H9 (cell line): ENCODE data around the gene ZNF70. TPM values are rescaled to one million over a fixed set of nuclear protein-coding genes. Genes with fewer than 3 reads are reported as not detected.

ENCODE experiments used
- DNase-seq: peaks from one replicate; pipeline ENCODE4 v3.0.0-alpha.2; 2017
- H2AFZ ChIP-seq: one replicate; pipeline ENCODE4 v1.6.1; 2013; ENCODE audit warnings: mild to moderate bottlenecking, low read length, control low read depth, moderate library complexity
- H2AK5ac ChIP-seq: 2 replicates; pipeline ENCODE4 v1.6.1; 2013; ENCODE audit warnings: low read length, control low read depth, mixed read lengths; ENCODE audit not compliant: insufficient read length
- H2BK120ac ChIP-seq: one replicate; pipeline ENCODE4 v1.6.1; 2013; ENCODE audit warnings: low read depth, mild to moderate bottlenecking, low read length, control low read depth, inconsistent platforms; ENCODE audit not compliant: poor library complexity, severe bottlenecking
- H2BK12ac ChIP-seq: 2 replicates; pipeline ENCODE4 v1.6.1; 2013; ENCODE audit warnings: low read length, control low read depth, mixed read lengths, low read depth; ENCODE audit not compliant: insufficient read length
- H2BK15ac ChIP-seq: 2 replicates; pipeline ENCODE4 v1.6.1; 2013; ENCODE audit warnings: low read depth, low read length, control low read depth
- H2BK20ac ChIP-seq: one replicate; pipeline ENCODE4 v1.6.1; 2013; ENCODE audit warnings: low read depth, mild to moderate bottlenecking, low read length, control low read depth, inconsistent platforms; ENCODE audit not compliant: poor library complexity, severe bottlenecking
- H2BK5ac ChIP-seq: 2 replicates; pipeline ENCODE4 v1.6.1; 2013; ENCODE audit warnings: low read length, control low read depth, mixed read lengths; ENCODE audit not compliant: insufficient read length
- H3K14ac ChIP-seq: 2 replicates; pipeline ENCODE4 v1.6.1; 2013; ENCODE audit warnings: low read length, control low read depth; ENCODE audit not compliant: insufficient read depth
- H3K18ac ChIP-seq: 2 replicates; pipeline ENCODE4 v1.6.1; 2013; ENCODE audit warnings: low read depth, mild to moderate bottlenecking, mixed read lengths, low read length, control low read depth; ENCODE audit not compliant: insufficient read length
- H3K23ac ChIP-seq: 2 replicates; pipeline ENCODE4 v1.6.1; 2013; ENCODE audit warnings: low read length, control low read depth, mixed read lengths, low read depth; ENCODE audit not compliant: insufficient read length
- H3K23me2 ChIP-seq: 2 replicates; pipeline ENCODE4 v1.6.1; 2013; ENCODE audit warnings: low read depth, mild to moderate bottlenecking, mixed read lengths, low read length, control low read depth; ENCODE audit not compliant: insufficient read length, poor library complexity, severe bottlenecking
- H3K27ac ChIP-seq: 2 replicates; pipeline ENCODE4 v1.5.1; 2013; ENCODE audit warnings: low read length, control low read depth, mixed read lengths, low read depth; ENCODE audit not compliant: insufficient read length
- H3K27me3 ChIP-seq: 2 replicates; pipeline ENCODE4 v1.6.1; 2013; ENCODE audit warnings: low read length, control low read depth, inconsistent platforms; ENCODE audit not compliant: insufficient read depth
- H3K4ac ChIP-seq: 2 replicates; pipeline ENCODE4 v1.6.1; 2013; ENCODE audit warnings: low read depth, mild to moderate bottlenecking, control low read depth, inconsistent platforms, low read length, moderate library complexity
- H3K4me1 ChIP-seq: 2 replicates; pipeline ENCODE4 v1.6.1; 2013; ENCODE audit warnings: low read length, control low read depth, inconsistent platforms; ENCODE audit not compliant: insufficient read depth
- H3K4me2 ChIP-seq: 2 replicates; pipeline ENCODE4 v1.6.1; 2013; ENCODE audit warnings: low read length, control low read depth, mixed read lengths; ENCODE audit not compliant: insufficient read length, insufficient read depth
- H3K56ac ChIP-seq: 2 replicates; pipeline ENCODE4 v1.6.1; 2013; ENCODE audit warnings: low read depth, mild to moderate bottlenecking, mixed read lengths, low read length, control low read depth; ENCODE audit not compliant: insufficient read length
- H3K79me1 ChIP-seq: 2 replicates; pipeline ENCODE4 v1.6.1; 2013; ENCODE audit warnings: low read depth, mild to moderate bottlenecking, moderate library complexity, low read length, control low read depth, inconsistent platforms; ENCODE audit not compliant: insufficient read depth, poor library complexity, severe bottlenecking
- H3K79me2 ChIP-seq: 2 replicates; pipeline ENCODE4 v1.6.1; 2013; ENCODE audit warnings: low read length, control low read depth, inconsistent platforms; ENCODE audit not compliant: insufficient read depth
- H3K9ac ChIP-seq: 2 replicates; pipeline ENCODE4 v1.6.1; 2013; ENCODE audit warnings: low read length, control low read depth, mixed read lengths; ENCODE audit not compliant: insufficient read length; ENCODE audit errors: extremely low read depth
- H3K9me3 ChIP-seq: one replicate; pipeline ENCODE4 v1.6.1; 2013; ENCODE audit warnings: low read depth, low read length, inconsistent platforms; ENCODE audit not compliant: control insufficient read depth
- H3T11ph ChIP-seq: one replicate; pipeline ENCODE4 v1.6.1; 2013; ENCODE audit warnings: mild to moderate bottlenecking, low read length, control low read depth, inconsistent platforms
- H4K20me1 ChIP-seq: one replicate; pipeline ENCODE4 v1.6.1; 2013; ENCODE audit not compliant: control insufficient read depth, insufficient read length, insufficient read depth
- H4K5ac ChIP-seq: 2 replicates; pipeline ENCODE4 v1.6.1; 2013; ENCODE audit warnings: low read depth, mild to moderate bottlenecking, mixed read lengths, low read length, control low read depth; ENCODE audit not compliant: insufficient read length
- H4K8ac ChIP-seq: replicated peaks from 2 replicates; pipeline ENCODE4 v1.6.1; 2013; ENCODE audit warnings: low read length, control low read depth, mixed read lengths, low read depth; ENCODE audit not compliant: insufficient read length
- H4K91ac ChIP-seq: 2 replicates; pipeline ENCODE4 v1.6.1; 2013; ENCODE audit warnings: low read depth, mild to moderate bottlenecking, moderate library complexity, mixed read lengths, low read length, control low read depth; ENCODE audit not compliant: insufficient read length
- H3K27ac Mint-ChIP-seq, 3 experiments: 2 replicates in 2 of 3; 3 replicates in 1 of 3; pipeline ENCODE4 v1.8.0; 2020 to 2021; ENCODE audit warnings: mixed read lengths in 3 of 3, mild to moderate bottlenecking in 1 of 3, moderate library complexity in 1 of 3
- H3K27me3 Mint-ChIP-seq: 2 replicates; pipeline ENCODE4 v1.8.0; 2021; ENCODE audit warnings: low read depth, mild to moderate bottlenecking, moderate library complexity, mixed read lengths
- H3K36me3 Mint-ChIP-seq, 3 experiments: 2 replicates in 2 of 3; 3 replicates in 1 of 3; pipeline ENCODE4 v1.8.0; 2020 to 2021; ENCODE audit warnings: low read depth in 3 of 3, mixed read lengths in 3 of 3; ENCODE audit not compliant: insufficient read depth in 1 of 3
- H3K4me1 Mint-ChIP-seq, 2 experiments: 2 replicates each; pipeline ENCODE4 v1.8.0; 2020; ENCODE audit warnings: mixed read lengths in 2 of 2
- H3K4me3 Mint-ChIP-seq, 2 experiments: 2 replicates in 1 of 2; 3 replicates in 1 of 2; pipeline ENCODE4 v1.8.0; 2020 to 2021; ENCODE audit warnings: mild to moderate bottlenecking in 2 of 2, mixed read lengths in 2 of 2, moderate library complexity in 1 of 2
- H3K9me3 Mint-ChIP-seq, 2 experiments: 2 replicates in 1 of 2; 3 replicates in 1 of 2; pipeline ENCODE4 v1.8.0; 2020; ENCODE audit warnings: mild to moderate bottlenecking in 2 of 2, mixed read lengths in 2 of 2, moderate library complexity in 1 of 2
- CTCF ChIP-seq: fragments of 200-600 bp; sonication (generic); conservative IDR thresholded peaks from 3 replicates; pipeline ENCODE4 v1.8.0; 2021; ENCODE audit warnings: antibody characterized with exemption, mild to moderate bottlenecking
- WGBS: extraction: QIAGEN DNeasy Blood & Tissue Kit; methylation state at CpG from one replicate; pipeline ENCODE4 v1.1.7; 2013; ENCODE audit warnings: missing lambda C conversion rate, low lambda C conversion rate, mixed read lengths; ENCODE audit not compliant: insufficient read length; ENCODE audit errors: extremely low coverage; 5-methylcytosine and 5-hydroxymethylcytosine counted together
- total RNA-seq: library from RNA; stranded (reverse); gene quantifications from 2 replicates; pipeline ENCODE4 v1.2.1, GENCODE V29; 2021

The ZNF70 gene
- total RNA-seq, 1 experiment from 2014 or later = 3.5 TPM

- H2AK5ac ChIP-seq = no peak overlapping the region
- no peaks in the 10 kb centered on the region for H4K20me1 ChIP-seq
- H3K79me2 ChIP-seq = peaks cover 11% of the 10 kb centered on the region; the same call in 1 of the 2 replicates
- H3T11ph ChIP-seq = no peak overlapping the region
- peaks cover 2% of the 10 kb centered on the region; the same call in 1 of the 2 replicates for H3K4me1 ChIP-seq
- no peak overlapping the region for H3K14ac ChIP-seq
- H3K23me2 ChIP-seq = no peaks in the 10 kb centered on the region
- no peak overlapping the region for H2BK20ac ChIP-seq
- no peak overlapping the region for H3K27ac ChIP-seq
- no peak for TF ChIP-seq CTCF
- no peaks in the 10 kb centered on the region; the same call in 1 of the 2 replicates for H3K27me3 ChIP-seq
- DNase-seq = no peak
- no peak overlapping the region for H3K4me3 Mint-ChIP-seq
- no peak overlapping the region for H3K4ac ChIP-seq
- H2BK5ac ChIP-seq = no peak overlapping the region
- H4K91ac ChIP-seq = no peak overlapping the region
- peaks cover 9 to 16% of the 10 kb centered on the region in 2 experiments for H3K4me1 Mint-ChIP-seq
- no peak overlapping the region for H4K8ac ChIP-seq
- H3K9ac ChIP-seq = no peak overlapping the region
- H2BK15ac ChIP-seq = no peak overlapping the region
- no peaks in the 10 kb centered on the region for H3K9me3 ChIP-seq
- no peak overlapping the region for H4K5ac ChIP-seq
- no peak overlapping the region for H3K4me2 ChIP-seq
- peaks cover 35 to 66% (median 65%) of the 10 kb centered on the region in 3 experiments for H3K36me3 Mint-ChIP-seq
- WGBS = no CpG with 5 or more reads among the region's 8 CpGs
- H3K56ac ChIP-seq = no peak overlapping the region
- no peak overlapping the region for H2AFZ ChIP-seq
- no peak overlapping the region for H3K23ac ChIP-seq
- H2BK120ac ChIP-seq = no peak overlapping the region
- H3K79me1 ChIP-seq = no peaks in the 10 kb centered on the region
- no peaks in the 10 kb centered on the region; a peak in 1 of 5 replicates for H3K9me3 Mint-ChIP-seq
- no peaks in the 10 kb centered on the region for H3K27me3 Mint-ChIP-seq
- H3K18ac ChIP-seq = no peak overlapping the region
- H3K27ac Mint-ChIP-seq = no peak overlapping the region
- no peak overlapping the region for H2BK12ac ChIP-seq
Measured at GRCh38 chr22:23793326-23793725, 42.4 kb upstream of the ZNF70 start.
